ENCODE measurements around the gene ZNF280D.
"Not testable (repeated sequence)": the region's sequence is repeated elsewhere in the genome, so short reads cannot be mapped to it uniquely, and the experiment has no call there.

ZNF280D gene

GRCh38 chr15:56733136-56734012 is at the start of gene ZNF280D:
ZNF280D (minus strand) TSS chr15:56733509; CDS start chr15:56707109, 26,400 bp downstream.
- DNase-seq, result peak; percentile 39

- DNase-seq, result no peak
Measured at GRCh38 chr15:56782306-56782705, 49.0 kb upstream of the ZNF280D start.

- no peak for DNase-seq
Measured at GRCh38 chr15:56781666-56782065, 48.4 kb upstream of the ZNF280D start.

GRCh38 chr15:56780102-56780725 is 46.9 kb upstream of the ZNF280D start:
- not testable (repeated sequence) for DNase-seq

- not testable (repeated sequence) for DNase-seq
Measured at GRCh38 chr15:56779449-56779848, 46.1 kb upstream of the ZNF280D start.

GRCh38 chr15:56778761-56779160 is 45.5 kb upstream of the ZNF280D start:
- DNase-seq, result no peak

- no peak for DNase-seq
Measured at GRCh38 chr15:56776839-56777238, 43.5 kb upstream of the ZNF280D start.

GRCh38 chr15:56775641-56776040 is 42.3 kb upstream of the ZNF280D start:
- no peak for DNase-seq

- DNase-seq, result no peak
Measured at GRCh38 chr15:56774356-56774755, 41.0 kb upstream of the ZNF280D start.

- DNase-seq, result no peak
Measured at GRCh38 chr15:56772868-56773639, 39.7 kb upstream of the ZNF280D start.

- DNase-seq, result no peak
Measured at GRCh38 chr15:56770173-56770572, 36.9 kb upstream of the ZNF280D start.

- no peak for DNase-seq
Measured at GRCh38 chr15:56767315-56767714, 34.0 kb upstream of the ZNF280D start.

- no peak for DNase-seq
Measured at GRCh38 chr15:56765251-56765650, 31.9 kb upstream of the ZNF280D start.

GRCh38 chr15:56763141-56763895 is 30.0 kb upstream of the ZNF280D start:
- DNase-seq, result no peak

- no peak for DNase-seq
Measured at GRCh38 chr15:56760186-56760585, 26.9 kb upstream of the ZNF280D start.

GRCh38 chr15:56759450-56759845 is 26.1 kb upstream of the ZNF280D start:
- DNase-seq, result no peak

- no peak for DNase-seq
Measured at GRCh38 chr15:56758770-56759449, 25.6 kb upstream of the ZNF280D start.

GRCh38 chr15:56757875-56758274 is 24.6 kb upstream of the ZNF280D start:
- no peak for DNase-seq

GRCh38 chr15:56754772-56755370 is 21.6 kb upstream of the ZNF280D start:
- no peak for DNase-seq

- DNase-seq, result no peak
Measured at GRCh38 chr15:56752986-56753385, 19.7 kb upstream of the ZNF280D start.

GRCh38 chr15:56749982-56750381 is 16.7 kb upstream of the ZNF280D start:
- no peak for DNase-seq
